Measurements from ENCODE around the gene CNIH4. TPM values are rescaled to one million over a fixed set of nuclear protein-coding genes. Genes with fewer than 3 reads are reported as not detected.

The CNIH4 gene
- total RNA-seq, 1 experiment from 2014 or later: 104 TPM

DNA sequence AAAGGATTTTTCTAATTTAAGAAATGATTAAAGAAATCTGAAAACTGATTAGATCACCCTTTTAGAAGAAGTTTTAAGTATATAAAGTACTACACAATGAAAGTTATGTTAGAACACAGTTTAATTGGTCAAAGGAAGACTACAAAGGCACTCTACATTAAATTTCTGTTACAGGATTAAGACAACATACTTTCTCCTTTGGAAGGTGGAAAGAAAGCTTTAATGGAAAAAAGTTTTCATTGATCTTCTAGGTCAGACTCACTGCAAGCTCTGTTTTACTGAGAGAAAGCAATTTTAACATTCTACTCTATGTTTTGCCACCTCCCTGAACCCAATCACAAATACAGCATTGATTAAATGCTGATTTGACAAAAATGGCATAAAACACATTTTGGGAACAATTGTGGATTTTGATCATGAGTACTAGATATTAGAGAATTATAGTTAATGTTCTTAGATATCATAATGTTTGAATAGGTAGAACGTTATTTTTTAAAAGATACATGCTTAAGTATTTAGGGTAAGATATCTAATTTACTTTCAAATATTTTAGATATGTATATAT lies 45.9 kb downstream of the CNIH4 start:
- no peaks in the 10 kb centered on the region for H3K4me1 ChIP-seq (ENCODE audit: insufficient read depth, low read length)
- H3K9me3 ChIP-seq (ENCODE audit: control insufficient read depth, low read depth, low read length): no peaks in the 10 kb centered on the region
- H3K14ac ChIP-seq (ENCODE audit: insufficient read depth, low read length): no peak overlapping the region
- H2BK120ac ChIP-seq (ENCODE audit: low read depth, low read length, poor library complexity, severe bottlenecking): no peak overlapping the region
- H2AK5ac ChIP-seq (ENCODE audit: insufficient read length, low read length): no peak overlapping the region
- Mint-ChIP-seq H3K4me1 (no peaks in the 10 kb centered on the region), H3K27ac (no peak overlapping the region), H3K4me3 (no peak overlapping the region), H3K27me3 (ENCODE audit: low read depth) (no peaks in the 10 kb centered on the region), H3K36me3 (ENCODE audit: insufficient read depth in 1 of 3, low read depth in 3 of 3) (peaks cover 26 to 86% (median 71%) of the 10 kb centered on the region in 3 experiments), H3K9me3 (no peaks in the 10 kb centered on the region)
- H3K9ac ChIP-seq (ENCODE audit: extremely low read depth, insufficient read length, low read length): no peak overlapping the region
- no peak overlapping the region for H2BK15ac ChIP-seq (ENCODE audit: low read depth, low read length)
- H4K5ac ChIP-seq (ENCODE audit: insufficient read length, low read depth, low read length): no peak overlapping the region
- H3K23ac ChIP-seq (ENCODE audit: insufficient read length, low read depth, low read length): no peak overlapping the region
- H4K91ac ChIP-seq (ENCODE audit: insufficient read length, low read depth, low read length): no peak overlapping the region
- H2BK12ac ChIP-seq (ENCODE audit: insufficient read length, low read depth, low read length): no peak overlapping the region
- H3K79me1 ChIP-seq (ENCODE audit: insufficient read depth, low read depth, low read length, poor library complexity, severe bottlenecking): no peaks in the 10 kb centered on the region
- H4K20me1 ChIP-seq (ENCODE audit: control insufficient read depth, insufficient read depth, insufficient read length): no peaks in the 10 kb centered on the region
- DNase-seq: no peak
- no peak overlapping the region for H2BK5ac ChIP-seq (ENCODE audit: insufficient read length, low read length)
- no peak overlapping the region for H2BK20ac ChIP-seq (ENCODE audit: low read depth, low read length, poor library complexity, severe bottlenecking)
- H3K18ac ChIP-seq (ENCODE audit: insufficient read length, low read depth, low read length): no peak overlapping the region
- no peaks in the 10 kb centered on the region for H3K79me2 ChIP-seq (ENCODE audit: insufficient read depth, low read length)
- no peak overlapping the region for H3K56ac ChIP-seq (ENCODE audit: insufficient read length, low read depth, low read length)
- no peak overlapping the region for H4K8ac ChIP-seq (replicated peaks; ENCODE audit: insufficient read length, low read depth, low read length)
- TF ChIP-seq, protein P1, sequence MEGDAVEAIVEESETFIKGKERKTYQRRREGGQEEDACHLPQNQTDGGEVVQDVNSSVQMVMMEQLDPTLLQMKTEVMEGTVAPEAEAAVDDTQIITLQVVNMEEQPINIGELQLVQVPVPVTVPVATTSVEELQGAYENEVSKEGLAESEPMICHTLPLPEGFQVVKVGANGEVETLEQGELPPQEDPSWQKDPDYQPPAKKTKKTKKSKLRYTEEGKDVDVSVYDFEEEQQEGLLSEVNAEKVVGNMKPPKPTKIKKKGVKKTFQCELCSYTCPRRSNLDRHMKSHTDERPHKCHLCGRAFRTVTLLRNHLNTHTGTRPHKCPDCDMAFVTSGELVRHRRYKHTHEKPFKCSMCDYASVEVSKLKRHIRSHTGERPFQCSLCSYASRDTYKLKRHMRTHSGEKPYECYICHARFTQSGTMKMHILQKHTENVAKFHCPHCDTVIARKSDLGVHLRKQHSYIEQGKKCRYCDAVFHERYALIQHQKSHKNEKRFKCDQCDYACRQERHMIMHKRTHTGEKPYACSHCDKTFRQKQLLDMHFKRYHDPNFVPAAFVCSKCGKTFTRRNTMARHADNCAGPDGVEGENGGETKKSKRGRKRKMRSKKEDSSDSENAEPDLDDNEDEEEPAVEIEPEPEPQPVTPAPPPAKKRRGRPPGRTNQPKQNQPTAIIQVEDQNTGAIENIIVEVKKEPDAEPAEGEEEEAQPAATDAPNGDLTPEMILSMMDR (conservative IDR thresholded peaks at IDR 0.05): no peak
- no peak overlapping the region for H3K4me2 ChIP-seq (ENCODE audit: insufficient read depth, insufficient read length, low read length)
- no CpG with 5 or more reads among the region's 1 CpG for WGBS (ENCODE audit: extremely low coverage, insufficient read length, low lambda C conversion rate)
- H3K27ac ChIP-seq (ENCODE audit: insufficient read length, low read depth, low read length): no peak overlapping the region
- H3K23me2 ChIP-seq (ENCODE audit: insufficient read length, low read depth, low read length, poor library complexity, severe bottlenecking): no peaks in the 10 kb centered on the region
- H2AFZ ChIP-seq (ENCODE audit: low read length): no peak overlapping the region
- no peak overlapping the region for H3K4ac ChIP-seq (ENCODE audit: low read depth, low read length)
- no peak overlapping the region for H3T11ph ChIP-seq (ENCODE audit: low read length)
- no peaks in the 10 kb centered on the region for H3K27me3 ChIP-seq (ENCODE audit: insufficient read depth, low read length)

Data from H9 (cell line).